DOHH2 (cell line): ENCODE results near the gene SKAP2.

Experiments used
- CTCF ChIP-seq: fragments of 200-600 bp; sonication (generic); IDR thresholded peaks from one replicate; pipeline ENCODE4 v1.5.1; 2014; ENCODE audit warnings: antibody characterized with exemption, mild to moderate bottlenecking, low read depth, low read length; ENCODE audit not compliant: poor library complexity, severe bottlenecking
- EZH2phosphoT487 ChIP-seq: fragments of 200-600 bp; sonication (generic); IDR thresholded peaks from 2 replicates; pipeline ENCODE4 v1.6.1; 2017; ENCODE audit warnings: borderline replicate concordance, mild to moderate bottlenecking, antibody characterized with exemption, low read length, moderate library complexity, mixed read lengths

GRCh38 chr7:26863518-26864308 is 677 bp downstream of the SKAP2 start:
- TF ChIP-seq CTCF (no peak), EZH2phosphoT487 (no peak)
